ENCODE data around the gene ACKR4.
A peak's percentile ranks its signal among the peaks of the same experiment; 100 is the strongest.
"Not testable (repeated sequence)": the region's sequence is repeated elsewhere in the genome, so short reads cannot be mapped to it uniquely, and the experiment has no call there.

ACKR4 gene

DNA sequence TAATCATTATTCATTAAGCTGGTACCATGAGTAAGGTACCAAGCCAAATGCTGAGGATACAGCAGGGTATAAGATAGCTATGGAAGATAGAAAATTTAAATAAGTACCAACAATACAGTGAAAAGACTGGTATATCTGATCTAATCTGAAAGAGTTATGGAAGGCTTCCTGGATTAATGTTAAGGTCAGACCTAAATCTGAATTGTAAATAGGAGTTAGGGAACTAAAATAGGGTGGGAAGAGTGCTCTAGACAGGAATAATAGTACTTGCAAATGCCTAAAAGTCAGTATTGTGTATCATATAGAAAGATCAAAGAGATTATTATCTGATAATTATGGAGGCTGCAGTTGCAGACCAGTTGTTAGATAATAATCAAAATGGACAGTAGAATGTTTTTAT lies 2.6 kb upstream of the ACKR4 start:
- DNase-seq (ENCODE audit: low read depth), result no peak

- peak; percentile 45 for DNase-seq (ENCODE audit: low read depth)
These were observed 2.1 kb upstream of the ACKR4 start for GRCh38 chr3:132595014-132595413.

GRCh38 chr3:132596326-132596725 lies 744 bp upstream of the ACKR4 start:
- DNase-seq (ENCODE audit: low read depth), result no peak

DNA sequence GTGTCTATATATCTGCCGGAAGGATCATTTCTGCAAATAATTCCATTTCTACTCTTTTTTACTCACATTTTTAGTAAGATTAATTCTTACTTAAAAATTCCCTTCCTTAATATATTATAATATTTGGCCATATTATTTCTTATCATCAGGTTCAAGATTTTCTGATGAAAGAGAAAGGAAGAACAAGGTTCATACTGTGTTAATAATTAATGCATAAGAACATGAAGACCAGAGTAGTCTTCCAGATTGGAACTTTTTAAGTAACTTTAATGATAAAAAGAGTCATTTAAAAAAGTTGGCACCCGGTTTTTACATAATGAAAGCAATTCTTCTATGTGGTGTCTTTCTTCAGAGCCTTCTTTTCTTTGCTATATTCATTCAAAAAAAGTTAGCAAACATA lies 590 bp downstream of the ACKR4 start:
- no peak for DNase-seq (ENCODE audit: low read depth)

DNA sequence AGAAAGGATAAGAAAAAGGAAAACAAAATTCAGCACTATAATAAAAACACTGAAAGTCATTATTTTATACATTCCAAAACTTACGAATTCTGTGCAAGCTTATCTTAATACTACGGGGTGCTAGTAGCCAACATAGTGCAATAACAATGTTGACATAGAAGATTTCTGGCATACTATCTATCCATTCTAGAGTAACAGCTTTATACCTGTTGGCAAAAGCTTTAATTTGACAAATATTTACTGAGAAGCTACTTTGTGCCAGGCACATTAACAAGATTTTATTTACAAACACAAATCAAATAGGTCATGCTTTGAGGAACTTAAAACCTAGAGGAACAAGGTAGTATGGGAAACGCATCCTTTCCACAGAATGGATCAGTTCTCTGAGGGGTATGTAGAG lies 1.1 kb downstream of the ACKR4 start:
- no peak for DNase-seq (ENCODE audit: low read depth)

GRCh38 chr3:132600614-132601013 lies 3.5 kb downstream of the ACKR4 start:
- DNase-seq (ENCODE audit: low read depth), result not testable (repeated sequence)

DNA sequence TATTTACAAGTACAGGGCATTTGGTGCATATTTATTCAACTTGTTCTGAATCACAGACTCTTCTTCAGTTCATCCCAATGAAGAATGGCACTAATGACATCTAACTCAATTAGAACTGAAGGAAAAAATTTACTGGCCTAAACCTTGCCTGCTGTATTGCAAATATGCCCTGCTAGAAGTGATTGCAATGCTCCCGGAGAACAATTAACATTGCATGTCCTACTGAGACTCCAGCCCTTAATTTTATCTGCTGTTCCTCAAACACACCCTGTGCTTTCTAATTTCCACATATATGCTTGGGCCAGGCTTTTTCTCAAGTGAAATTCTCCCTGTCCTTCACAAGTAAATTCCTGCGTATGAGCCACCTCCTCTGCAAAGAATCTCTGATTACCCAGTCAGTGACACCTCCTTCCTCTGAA lies 8.3 kb downstream of the ACKR4 start:
- no peak for DNase-seq (ENCODE audit: low read depth)

DNA sequence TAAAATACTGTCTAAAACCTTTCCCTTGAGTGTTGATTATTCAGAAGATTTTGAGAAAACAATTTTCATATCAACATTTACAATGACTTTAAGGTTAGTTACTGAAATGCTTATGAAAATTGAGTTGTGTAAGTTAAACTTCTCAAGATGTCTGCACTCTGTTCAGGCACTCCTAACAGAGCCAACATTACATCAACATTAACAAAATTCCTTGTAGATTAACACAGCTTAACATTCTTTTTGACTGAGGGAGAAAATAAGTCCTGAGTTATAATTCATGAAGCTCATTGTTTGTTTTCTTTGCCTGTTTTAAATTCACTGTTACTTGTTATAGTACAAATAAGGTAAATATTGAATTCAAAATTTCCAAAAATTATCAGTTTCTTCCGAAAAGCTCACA lies 9.0 kb downstream of the ACKR4 start:
- DNase-seq (ENCODE audit: low read depth), result peak; percentile 35

- not testable (repeated sequence) for DNase-seq (ENCODE audit: low read depth)
These were observed 9.6 kb downstream of the ACKR4 start for GRCh38 chr3:132606620-132607019.

- not testable (repeated sequence) for DNase-seq (ENCODE audit: low read depth)
These were observed 18.2 kb downstream of the ACKR4 start for GRCh38 chr3:132615301-132615700.

DNA sequence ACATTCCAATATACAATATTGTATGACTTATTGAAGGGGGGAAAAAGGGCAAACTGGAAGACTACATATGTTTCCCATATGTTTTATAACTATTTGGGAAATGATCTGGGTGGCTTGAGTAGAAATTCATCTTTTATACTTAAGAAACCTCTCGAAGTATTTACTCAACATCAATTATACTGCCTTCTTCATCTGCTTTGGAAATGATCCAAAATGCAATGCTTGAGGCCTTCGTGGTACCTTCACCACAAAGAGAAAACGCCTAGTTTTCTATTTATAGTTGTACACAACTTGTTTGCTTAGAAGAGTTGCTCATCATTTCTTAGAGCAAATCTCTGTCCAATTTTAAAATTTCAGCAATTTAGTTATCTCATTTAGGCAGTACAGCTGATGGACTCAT lies 18.8 kb downstream of the ACKR4 start:
- no peak for DNase-seq (ENCODE audit: low read depth)

DNA sequence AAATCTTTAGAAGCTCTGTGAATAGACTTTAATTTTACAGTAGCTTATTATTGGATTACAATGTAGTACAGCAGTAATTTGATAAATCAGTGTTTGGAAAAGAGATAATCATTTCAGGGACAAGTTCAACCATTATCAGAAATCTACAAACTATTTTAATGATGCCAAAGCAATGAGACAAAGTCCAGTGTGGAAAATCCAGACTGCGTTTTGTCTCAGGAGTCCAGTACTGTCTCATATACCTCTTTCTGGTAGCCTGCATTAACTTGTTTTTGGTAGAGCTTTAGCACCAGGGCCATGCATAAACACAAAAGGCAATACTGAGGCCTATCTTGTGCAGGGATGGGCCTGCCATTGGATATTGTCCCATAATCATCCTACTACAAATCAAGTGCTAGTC lies 19.7 kb downstream of the ACKR4 start:
- no peak for DNase-seq (ENCODE audit: low read depth)

- no peak for DNase-seq (ENCODE audit: low read depth)
These were observed 25.1 kb downstream of the ACKR4 start for GRCh38 chr3:132622148-132622547.

- no peak for DNase-seq (ENCODE audit: low read depth)
These were observed 25.7 kb downstream of the ACKR4 start for GRCh38 chr3:132622761-132623160.

DNA sequence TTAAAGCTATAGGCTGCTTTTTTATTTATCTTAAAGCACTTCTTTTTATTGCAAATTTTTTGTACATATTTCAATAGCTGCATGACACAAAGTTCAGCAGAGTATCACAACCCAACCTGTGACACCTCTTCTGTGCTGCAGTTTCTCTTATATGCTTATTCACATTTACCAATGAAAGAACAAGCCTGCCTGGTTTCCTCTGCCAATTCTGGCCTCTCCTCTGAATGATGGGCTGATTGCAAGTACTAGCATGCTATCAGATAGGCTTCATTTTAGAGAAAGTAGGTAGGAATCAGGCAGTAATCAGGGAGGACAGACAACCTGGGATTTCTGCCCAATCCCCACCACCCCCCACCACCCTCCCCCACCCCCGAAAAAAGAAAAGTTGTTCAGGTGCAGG lies 26.6 kb downstream of the ACKR4 start:
- DNase-seq (ENCODE audit: low read depth), result no peak

- DNase-seq (ENCODE audit: low read depth), result no peak
These were observed 27.7 kb downstream of the ACKR4 start for GRCh38 chr3:132624790-132625189.

DNA sequence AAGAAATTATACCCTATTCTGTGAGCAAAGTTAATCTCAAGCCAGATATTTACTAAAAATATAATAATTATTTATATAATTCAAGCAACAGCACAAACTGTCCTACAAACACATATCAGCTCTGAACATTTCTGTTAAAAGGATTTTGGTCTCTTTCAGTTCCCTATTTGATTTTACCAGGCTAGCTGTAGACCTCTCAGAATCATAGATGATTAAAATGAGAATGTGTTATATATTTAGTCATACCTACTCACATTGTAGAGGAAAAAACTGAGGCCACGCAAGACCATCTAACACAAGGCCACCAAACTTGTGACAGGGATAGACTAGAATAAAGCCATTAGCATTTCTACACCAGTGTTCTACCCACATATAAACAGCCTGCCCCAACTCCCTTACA lies 28.5 kb downstream of the ACKR4 start:
- DNase-seq (ENCODE audit: low read depth), result no peak

GRCh38 chr3:132626955-132627354 lies 29.9 kb downstream of the ACKR4 start:
- no peak for DNase-seq (ENCODE audit: low read depth)

- no peak for DNase-seq (ENCODE audit: low read depth)
These were observed 31.1 kb downstream of the ACKR4 start for GRCh38 chr3:132628157-132628556.

GRCh38 chr3:132629928-132630327 lies 32.9 kb downstream of the ACKR4 start:
- DNase-seq (ENCODE audit: low read depth), result peak; percentile 47

DNA sequence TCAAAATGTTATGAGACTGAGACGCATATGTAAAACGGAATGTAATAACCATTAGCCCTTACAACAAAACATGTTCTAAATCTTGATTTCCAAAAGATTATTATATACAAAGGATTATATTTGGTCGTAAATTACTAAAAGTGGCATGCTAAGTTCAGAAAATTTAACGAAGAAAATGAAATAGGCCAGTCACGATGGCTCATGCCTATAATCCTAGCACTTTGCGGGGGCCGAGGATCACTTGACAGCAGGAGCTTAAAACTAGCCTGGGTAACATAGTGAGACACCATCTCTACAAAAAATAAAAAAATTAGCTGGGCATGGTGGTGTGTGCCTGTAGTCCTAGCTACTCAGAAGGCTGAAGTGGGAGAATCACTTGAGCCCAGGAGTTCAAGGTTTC lies 33.5 kb downstream of the ACKR4 start:
- DNase-seq (ENCODE audit: low read depth), result no peak

- DNase-seq (ENCODE audit: low read depth), result no peak
These were observed 38.0 kb downstream of the ACKR4 start for GRCh38 chr3:132635052-132635451.

DNA sequence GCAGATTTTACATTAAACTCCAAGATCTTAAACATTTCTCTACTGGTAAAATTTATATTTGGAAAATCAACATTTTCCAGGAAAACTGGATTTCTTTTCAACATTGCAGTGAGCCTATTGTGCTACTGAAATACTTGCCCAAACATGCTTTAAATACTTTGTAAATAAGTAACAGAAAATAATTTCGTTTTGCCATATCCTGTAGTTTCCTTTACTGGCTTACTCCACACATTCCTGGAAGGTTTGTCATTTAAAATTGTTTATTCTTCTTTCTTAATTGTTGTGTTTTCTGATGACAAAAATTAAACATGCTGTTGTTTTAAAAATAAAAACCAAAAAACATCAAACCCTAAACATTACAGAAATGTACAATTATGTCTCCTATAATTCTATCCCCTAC lies 40.5 kb downstream of the ACKR4 start:
- no peak for DNase-seq (ENCODE audit: low read depth)

DNA sequence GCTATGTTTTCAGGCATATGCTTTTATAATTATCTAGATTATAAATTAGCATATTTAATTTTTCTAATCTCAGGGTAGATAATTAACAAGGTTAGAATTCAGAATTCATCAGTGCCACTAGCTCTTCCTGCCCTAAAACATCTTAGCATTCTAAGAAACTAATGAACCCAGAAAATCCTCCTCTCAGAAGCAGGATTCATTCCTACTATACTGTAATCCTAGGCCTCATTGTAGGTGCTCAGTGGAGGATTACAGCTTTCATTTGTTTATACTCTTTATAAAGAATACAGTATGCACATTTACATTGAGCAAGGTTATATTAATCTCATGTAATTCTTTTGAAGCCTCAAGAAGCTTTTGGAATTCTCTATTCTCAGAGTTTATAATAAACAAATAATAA lies 41.6 kb downstream of the ACKR4 start:
- no peak for DNase-seq (ENCODE audit: low read depth)

- not testable (repeated sequence) for DNase-seq (ENCODE audit: low read depth)
These were observed 44.4 kb downstream of the ACKR4 start for GRCh38 chr3:132641427-132641826.

Measured in non-pigmented ciliary epithelial cell (primary cell).